ENCODE measurements around the gene CACUL1. TPM values are rescaled to one million over a fixed set of nuclear protein-coding genes. Genes with fewer than 3 reads are reported as not detected.

Gene CACUL1
- total RNA-seq, 1 experiment from 2014 or later = 38.5 TPM

DNA sequence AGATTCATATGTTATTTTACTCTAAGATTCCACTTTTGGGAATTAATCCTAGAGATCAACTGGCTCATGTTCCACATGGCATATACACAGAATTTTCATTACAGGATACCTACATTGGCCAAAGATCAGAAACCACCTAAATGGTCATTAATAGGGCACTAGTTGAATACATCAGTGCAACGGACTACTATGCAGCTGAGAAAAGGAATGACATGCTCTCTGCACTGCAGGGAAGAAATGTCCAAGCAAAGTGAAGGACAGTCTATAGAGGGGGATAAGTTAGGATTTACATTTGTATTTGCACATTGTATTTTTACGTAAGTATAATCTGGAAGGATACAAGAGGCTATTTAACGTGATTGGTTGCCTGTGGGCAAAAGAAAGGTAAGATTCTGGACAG is 91.6 kb downstream of the CACUL1 start:
- Histone ChIP-seq H2BK20ac (ENCODE audit: low read depth, low read length, poor library complexity, severe bottlenecking) (no peak overlapping the region), H3K18ac (ENCODE audit: insufficient read length, low read depth, low read length) (no peak overlapping the region), H2BK12ac (ENCODE audit: insufficient read length, low read depth, low read length) (no peak overlapping the region), H3K23ac (ENCODE audit: insufficient read length, low read depth, low read length) (no peak overlapping the region), H3K4me2 (ENCODE audit: insufficient read depth, insufficient read length, low read length) (no peak overlapping the region), H2AFZ (ENCODE audit: low read length) (no peak overlapping the region), H3K27ac (ENCODE audit: insufficient read length, low read depth, low read length) (no peak overlapping the region), H3K23me2 (ENCODE audit: insufficient read length, low read depth, low read length, poor library complexity, severe bottlenecking) (no peaks in the 10 kb centered on the region), H3K9me3 (ENCODE audit: control insufficient read depth, low read depth, low read length) (no peaks in the 10 kb centered on the region), H3K4me1 (ENCODE audit: insufficient read depth, low read length) (no peaks in the 10 kb centered on the region), H2BK15ac (ENCODE audit: low read depth, low read length) (no peak overlapping the region), H3K9ac (ENCODE audit: extremely low read depth, insufficient read length, low read length) (no peak overlapping the region), H3K27me3 (ENCODE audit: insufficient read depth, low read length) (no peaks in the 10 kb centered on the region), H4K20me1 (ENCODE audit: control insufficient read depth, insufficient read depth, insufficient read length) (no peaks in the 10 kb centered on the region), H4K8ac (replicated peaks; ENCODE audit: insufficient read length, low read depth, low read length) (no peak overlapping the region), H2BK120ac (ENCODE audit: low read depth, low read length, poor library complexity, severe bottlenecking) (no peak overlapping the region), H3T11ph (ENCODE audit: low read length) (no peak overlapping the region), H4K5ac (ENCODE audit: insufficient read length, low read depth, low read length) (no peak overlapping the region), H4K91ac (ENCODE audit: insufficient read length, low read depth, low read length) (no peak overlapping the region), H2BK5ac (ENCODE audit: insufficient read length, low read length) (no peak overlapping the region), H2AK5ac (ENCODE audit: insufficient read length, low read length) (no peak overlapping the region), H3K56ac (ENCODE audit: insufficient read length, low read depth, low read length) (no peak overlapping the region), H3K14ac (ENCODE audit: insufficient read depth, low read length) (no peak overlapping the region), H3K79me2 (ENCODE audit: insufficient read depth, low read length) (no peaks in the 10 kb centered on the region), H3K4ac (ENCODE audit: low read depth, low read length) (no peak overlapping the region), H3K79me1 (ENCODE audit: insufficient read depth, low read depth, low read length, poor library complexity, severe bottlenecking) (no peaks in the 10 kb centered on the region)
- H3K9me3 Mint-ChIP-seq = peaks cover 0 to 3% of the 10 kb centered on the region in 2 experiments; a peak in 2 of 5 replicates
- TF ChIP-seq, protein P1, sequence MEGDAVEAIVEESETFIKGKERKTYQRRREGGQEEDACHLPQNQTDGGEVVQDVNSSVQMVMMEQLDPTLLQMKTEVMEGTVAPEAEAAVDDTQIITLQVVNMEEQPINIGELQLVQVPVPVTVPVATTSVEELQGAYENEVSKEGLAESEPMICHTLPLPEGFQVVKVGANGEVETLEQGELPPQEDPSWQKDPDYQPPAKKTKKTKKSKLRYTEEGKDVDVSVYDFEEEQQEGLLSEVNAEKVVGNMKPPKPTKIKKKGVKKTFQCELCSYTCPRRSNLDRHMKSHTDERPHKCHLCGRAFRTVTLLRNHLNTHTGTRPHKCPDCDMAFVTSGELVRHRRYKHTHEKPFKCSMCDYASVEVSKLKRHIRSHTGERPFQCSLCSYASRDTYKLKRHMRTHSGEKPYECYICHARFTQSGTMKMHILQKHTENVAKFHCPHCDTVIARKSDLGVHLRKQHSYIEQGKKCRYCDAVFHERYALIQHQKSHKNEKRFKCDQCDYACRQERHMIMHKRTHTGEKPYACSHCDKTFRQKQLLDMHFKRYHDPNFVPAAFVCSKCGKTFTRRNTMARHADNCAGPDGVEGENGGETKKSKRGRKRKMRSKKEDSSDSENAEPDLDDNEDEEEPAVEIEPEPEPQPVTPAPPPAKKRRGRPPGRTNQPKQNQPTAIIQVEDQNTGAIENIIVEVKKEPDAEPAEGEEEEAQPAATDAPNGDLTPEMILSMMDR (conservative IDR thresholded peaks at IDR 0.05) = no peak
- DNase-seq = no peak
- no peak overlapping the region for H3K27ac Mint-ChIP-seq
- WGBS (ENCODE audit: extremely low coverage, insufficient read length, low lambda C conversion rate) = no CpG with 5 or more reads among the region's 3 CpGs
- H3K4me1 Mint-ChIP-seq = peaks cover 5 to 6% of the 10 kb centered on the region in 2 experiments
- no peaks in the 10 kb centered on the region for H3K36me3 Mint-ChIP-seq (ENCODE audit: insufficient read depth in 1 of 3, low read depth in 3 of 3)
- H3K4me3 Mint-ChIP-seq = no peak overlapping the region
- H3K27me3 Mint-ChIP-seq (ENCODE audit: low read depth) = peaks cover 15% of the 10 kb centered on the region

Data from H9 (cell line).